ENCODE results near the gene CLDN22.

Gene CLDN22

GRCh38 chr4:183285886-183286285, 34.2 kb downstream of the CLDN22 start:
- H3K4me1 ChIP-seq (ENCODE audit: control insufficient read depth, insufficient read depth, low read length, unreplicated experiment), result no peaks in the 10 kb centered on the region
- no peak overlapping the region for H3K27ac ChIP-seq (ENCODE audit: low read depth, low read length)
- H3K36me3 ChIP-seq (ENCODE audit: insufficient read depth, low read length), result peaks cover 26% of the 10 kb centered on the region; the same call in 1 of the 2 replicates

GRCh38 chr4:183284965-183285364, 35.1 kb downstream of the CLDN22 start:
- H3K36me3 ChIP-seq (ENCODE audit: insufficient read depth, low read length), result peaks cover 22% of the 10 kb centered on the region; the same call in 1 of the 2 replicates
- no peak overlapping the region for H3K4me3 ChIP-seq (ENCODE audit: low read depth, low read length)
- H3K27ac ChIP-seq (ENCODE audit: low read depth, low read length), result no peak overlapping the region
- H2AFZ ChIP-seq (ENCODE audit: low read length, unreplicated experiment), result no peak overlapping the region
- H3K79me2 ChIP-seq (ENCODE audit: control insufficient read depth, insufficient read depth, low read length, unreplicated experiment), result no peaks in the 10 kb centered on the region
- H3K27me3 ChIP-seq (ENCODE audit: insufficient read depth, low read length), result no peaks in the 10 kb centered on the region
- no peaks in the 10 kb centered on the region for H3K4me1 ChIP-seq (ENCODE audit: control insufficient read depth, insufficient read depth, low read length, unreplicated experiment)

More at GRCh38 chr4:183285886-183286285, 34.2 kb downstream of the CLDN22 start:
- H3K4me3 ChIP-seq (ENCODE audit: low read depth, low read length), result no peak overlapping the region
- H2AFZ ChIP-seq (ENCODE audit: low read length, unreplicated experiment), result no peak overlapping the region
- no peaks in the 10 kb centered on the region for H3K27me3 ChIP-seq (ENCODE audit: insufficient read depth, low read length)
- H3K79me2 ChIP-seq (ENCODE audit: control insufficient read depth, insufficient read depth, low read length, unreplicated experiment), result no peaks in the 10 kb centered on the region

- Histone ChIP-seq H3K27me3 (ENCODE audit: insufficient read depth, low read length) (no peaks in the 10 kb centered on the region), H3K4me3 (ENCODE audit: low read depth, low read length) (no peak overlapping the region), H3K4me1 (ENCODE audit: control insufficient read depth, insufficient read depth, low read length, unreplicated experiment) (no peaks in the 10 kb centered on the region), H3K27ac (ENCODE audit: low read depth, low read length) (no peak overlapping the region), H2AFZ (ENCODE audit: low read length, unreplicated experiment) (no peak overlapping the region), H3K79me2 (ENCODE audit: control insufficient read depth, insufficient read depth, low read length, unreplicated experiment) (no peaks in the 10 kb centered on the region), H3K36me3 (ENCODE audit: insufficient read depth, low read length) (peaks cover 19% of the 10 kb centered on the region; the same call in 1 of the 2 replicates)
These were observed 35.8 kb downstream of the CLDN22 start for GRCh38 chr4:183284258-183284785.

GRCh38 chr4:183276106-183276505, 44.0 kb downstream of the CLDN22 start:
- Histone ChIP-seq H3K36me3 (ENCODE audit: insufficient read depth, low read length) (peaks cover 36% of the 10 kb centered on the region), H3K4me1 (ENCODE audit: control insufficient read depth, insufficient read depth, low read length, unreplicated experiment) (no peaks in the 10 kb centered on the region), H3K79me2 (ENCODE audit: control insufficient read depth, insufficient read depth, low read length, unreplicated experiment) (no peaks in the 10 kb centered on the region), H3K27me3 (ENCODE audit: insufficient read depth, low read length) (no peaks in the 10 kb centered on the region), H3K27ac (ENCODE audit: low read depth, low read length) (no peak overlapping the region), H2AFZ (ENCODE audit: low read length, unreplicated experiment) (no peak overlapping the region), H3K4me3 (ENCODE audit: low read depth, low read length) (no peak overlapping the region)

GRCh38 chr4:183272384-183272783, 47.7 kb downstream of the CLDN22 start:
- H3K36me3 ChIP-seq (ENCODE audit: insufficient read depth, low read length), result peaks cover 37% of the 10 kb centered on the region

GRCh38 chr4:183268556-183268955, 51.5 kb downstream of the CLDN22 start:
- H3K27me3 ChIP-seq (ENCODE audit: insufficient read depth, low read length), result no peaks in the 10 kb centered on the region
- no peak overlapping the region for H3K27ac ChIP-seq (ENCODE audit: low read depth, low read length)
- H2AFZ ChIP-seq (ENCODE audit: low read length, unreplicated experiment), result no peak overlapping the region
- no peaks in the 10 kb centered on the region for H3K79me2 ChIP-seq (ENCODE audit: control insufficient read depth, insufficient read depth, low read length, unreplicated experiment)
- H3K4me1 ChIP-seq (ENCODE audit: control insufficient read depth, insufficient read depth, low read length, unreplicated experiment), result no peaks in the 10 kb centered on the region
- H3K36me3 ChIP-seq (ENCODE audit: insufficient read depth, low read length), result peaks cover 19% of the 10 kb centered on the region
- H3K4me3 ChIP-seq (ENCODE audit: low read depth, low read length), result no peak overlapping the region

More at GRCh38 chr4:183272384-183272783, 47.7 kb downstream of the CLDN22 start:
- Histone ChIP-seq H3K79me2 (ENCODE audit: control insufficient read depth, insufficient read depth, low read length, unreplicated experiment) (no peaks in the 10 kb centered on the region), H3K27me3 (ENCODE audit: insufficient read depth, low read length) (no peaks in the 10 kb centered on the region), H2AFZ (ENCODE audit: low read length, unreplicated experiment) (no peak overlapping the region), H3K27ac (ENCODE audit: low read depth, low read length) (no peak overlapping the region), H3K4me1 (ENCODE audit: control insufficient read depth, insufficient read depth, low read length, unreplicated experiment) (no peaks in the 10 kb centered on the region), H3K4me3 (ENCODE audit: low read depth, low read length) (no peak overlapping the region)

Measured in ACC112 (cell line).